HCT116 (cell line): ENCODE measurements around the gene ZNF569. TPM values are rescaled to one million over a fixed set of nuclear protein-coding genes. Genes with fewer than 3 reads are reported as not detected.

Source experiments
- ATAC-seq: fragments of 200-7000 bp; cut with Tn5 transposase; 2 replicates; pipeline ENCODE4 v1.9.1; 2020; ENCODE audit warnings: mild to moderate bottlenecking, moderate library complexity
- BruUV-seq: library from RNA; stranded (reverse); fragments of 400-500 nt; replicated peaks from 2 replicates; lab custom pipeline; 2021; lab: Mats Ljungman, UMichigan
- CTCF ChIA-PET: fragments of 300-600 bp; sonication (Branson Sonifier 250); formaldehyde crosslinking; loops from one replicate; lab custom pipeline; 2021; ENCODE audit warnings: antibody characterized with exemption; lab: Charles Lee
- POLR2A ChIA-PET: fragments of 300-600, 350-600 bp; sonication (Branson Sonifier 250); formaldehyde crosslinking; loops from one replicate; lab custom pipeline; 2021; ENCODE audit warnings: antibody characterized with exemption; lab: Charles Lee
- RAD21 ChIA-PET, 2 experiments: fragments of 300-600 bp; sonication (Branson Sonifier 250); formaldehyde crosslinking; loops; one replicate each; lab custom pipeline; 2023; ENCODE audit warnings: low total read pairs in 2 of 2; ENCODE audit not compliant: uncharacterized antibody in 2 of 2, unreplicated experiment in 2 of 2, low non-redundant PET in 1 of 2; lab: Charles Lee
- DNase-seq: peaks from one replicate; pipeline ENCODE4 v3.0.0-alpha.2; 2010; ENCODE audit warnings: low read depth, low spot score
- H2AFZ ChIP-seq: fragments of 200-600 bp; shearing (Covaris generic), sonication (generic); 2 replicates; pipeline ENCODE4 v1.6.1; 2017; ENCODE audit warnings: low read depth, mixed run types, mixed read lengths, antibody characterized with exemption, low read length; ENCODE audit not compliant: poor library complexity, severe bottlenecking
- H3K27ac ChIP-seq: 2 replicates; pipeline ENCODE4 v1.5.1; 2012; ENCODE audit warnings: low read depth, low read length
- H3K27me3 ChIP-seq: fragments of 200-600 bp; sonication (generic); 2 replicates; pipeline ENCODE4 v1.6.1; 2016; ENCODE audit warnings: mixed run types, low read length, mixed read lengths; ENCODE audit not compliant: insufficient read depth
- H3K36me3 ChIP-seq, 2 experiments: fragments of 200-500 bp in 1 of 2; fragments of 200-600 bp in 1 of 2; sonication (Bioruptor generic) in 1 of 2; sonication (generic) in 1 of 2; 2 replicates each; pipeline versions ENCODE4 v1.5.1 to v1.6.1; 2014 to 2016; ENCODE audit warnings: low read length in 2 of 2, inconsistent platforms in 1 of 2, mixed read lengths in 1 of 2, mixed run types in 1 of 2; ENCODE audit not compliant: insufficient read depth in 2 of 2, control insufficient read depth in 1 of 2
- H3K4me1 ChIP-seq, 2 experiments: fragments of 200-600 bp in 1 of 2; sonication (generic) in 1 of 2; 2 replicates each; pipeline versions ENCODE4 v1.5.1 to v1.6.1; 2012 to 2017; ENCODE audit warnings: low read length in 2 of 2, inconsistent platforms in 1 of 2, mild to moderate bottlenecking in 1 of 2, mixed read lengths in 1 of 2, mixed run types in 1 of 2, moderate library complexity in 1 of 2; ENCODE audit not compliant: insufficient read depth in 2 of 2, control insufficient read depth in 1 of 2
- H3K4me2 ChIP-seq: fragments of 200-600 bp; sonication (generic); 2 replicates; pipeline ENCODE4 v1.6.1; 2017; ENCODE audit warnings: mixed run types, low read length, mixed read lengths
- H3K4me3 ChIP-seq, 2 experiments: fragments of 200-600 bp in 1 of 2; sonication (generic) in 1 of 2; replicated peaks in 1 of 2; 2 replicates each; pipeline ENCODE4 v1.5.1; 2011 to 2016; ENCODE audit warnings: low read length in 2 of 2, control low read depth in 1 of 2, low read depth in 1 of 2, mild to moderate bottlenecking in 1 of 2, mixed read lengths in 1 of 2, mixed run types in 1 of 2
- H3K79me2 ChIP-seq: fragments of 200-600 bp; sonication (generic); 2 replicates; pipeline ENCODE4 v1.6.1; 2017; ENCODE audit warnings: mild to moderate bottlenecking, mixed run types, low read length, moderate library complexity, mixed read lengths; ENCODE audit not compliant: insufficient read depth
- H3K9ac ChIP-seq: fragments of 200-600 bp; sonication (generic); 2 replicates; pipeline ENCODE4 v1.6.1; 2016; ENCODE audit warnings: low read length, mixed read lengths
- H3K9me2 ChIP-seq: fragments of 200-600 bp; sonication (generic), shearing (Covaris generic); 2 replicates; pipeline ENCODE4 v1.6.1; 2017; ENCODE audit warnings: mixed run types, mild to moderate bottlenecking, moderate library complexity; ENCODE audit not compliant: insufficient read depth
- H3K9me3 ChIP-seq, 2 experiments: fragments of 200-500 bp in 1 of 2; fragments of 200-600 bp in 1 of 2; sonication (Bioruptor generic) in 1 of 2; sonication (generic) in 1 of 2; 2 replicates each; pipeline ENCODE4 v1.6.1; 2014 to 2017; ENCODE audit warnings: low read length in 2 of 2, mixed read lengths in 2 of 2, inconsistent platforms in 1 of 2, low read depth in 1 of 2, mild to moderate bottlenecking in 1 of 2, mixed run types in 1 of 2, moderate library complexity in 1 of 2; ENCODE audit not compliant: control insufficient read depth in 1 of 2, insufficient read depth in 1 of 2
- H4K20me1 ChIP-seq: fragments of 200-600 bp; sonication (generic), shearing (Covaris generic); 2 replicates; pipeline ENCODE4 v1.6.1; 2017; ENCODE audit warnings: mixed run types, mild to moderate bottlenecking, moderate library complexity; ENCODE audit not compliant: insufficient read depth
- POLR2A ChIP-seq: IDR thresholded peaks from 2 replicates; pipeline ENCODE4 v1.7.0; 2011; ENCODE audit warnings: borderline replicate concordance; ENCODE audit not compliant: insufficient read depth, insufficient read length; ENCODE audit errors: extremely low read depth
- POLR2AphosphoS5 ChIP-seq: IDR thresholded peaks from 2 replicates; pipeline ENCODE4 v1.6.1; 2011; ENCODE audit warnings: mild to moderate bottlenecking, low read depth, low read length, moderate library complexity
- REST ChIP-seq: IDR thresholded peaks from 2 replicates; pipeline ENCODE4 v1.6.1; 2012; ENCODE audit warnings: low read depth
- TCF7L2 ChIP-seq: IDR thresholded peaks from 2 replicates; pipeline ENCODE4 v1.7.0; 2011; ENCODE audit warnings: borderline replicate concordance, inconsistent platforms; ENCODE audit not compliant: insufficient read depth, insufficient read length; ENCODE audit errors: extremely low read depth
- YY1 ChIP-seq: IDR thresholded peaks from 2 replicates; pipeline ENCODE4 v1.6.1; 2011; ENCODE audit warnings: low read length, low read depth, moderate library complexity, mild to moderate bottlenecking; ENCODE audit not compliant: insufficient replicate concordance; ENCODE audit errors: extremely low read depth
- ZNF274 ChIP-seq: fragments of 200-500 bp; sonication (Bioruptor generic); IDR thresholded peaks from 2 replicates; pipeline ENCODE4 v1.6.1; 2014; ENCODE audit warnings: mild to moderate bottlenecking, low read depth, low read length, inconsistent platforms
- intact Hi-C: fragments of 100-400 bp; cut with micrococcal nuclease; formaldehyde crosslinking; loops from 2 replicates; pipeline ENCODE4 v1.10.0; 2022
- total RNA-seq: library from RNA; stranded (reverse); gene quantifications from one replicate; pipeline ENCODE4 v1.2.1, GENCODE V29; 2021; ENCODE audit not compliant: unreplicated experiment

Gene ZNF569
- total RNA-seq, 1 experiment from 2014 or later, result not detected

GRCh38 chr19:37511821-37512220 lies 44.6 kb upstream of the ZNF569 start (continued):
- TF ChIP-seq POLR2A, result no peak
- TF ChIP-seq ZNF274, result no peak
- no peak for TF ChIP-seq REST

GRCh38 chr19:37511186-37511585 lies 43.9 kb upstream of the ZNF569 start:
- intact Hi-C loops, result no loop called here
- H3K4me1 ChIP-seq, result no peaks in the 10 kb centered on the region
- BruUV-seq, result no TSS peak
- H3K27me3 ChIP-seq, result no peaks in the 10 kb centered on the region
- no peaks in the 10 kb centered on the region for H3K9me2 ChIP-seq
- no peak for TF ChIP-seq TCF7L2
- no peak for TF ChIP-seq YY1
- no peak for TF ChIP-seq POLR2AphosphoS5
- H2AFZ ChIP-seq, result no peak overlapping the region
- ChIA-PET CTCF (no interaction called here), POLR2A (no interaction called here), RAD21 (no interaction called here)
- no peak overlapping the region for H3K4me2 ChIP-seq
- H3K9me3 ChIP-seq, result peaks cover 4 to 32% of the 10 kb centered on the region in 2 experiments; a peak in 2 of 4 replicates
- DNase-seq, result no peak
- H3K4me3 ChIP-seq, result no peak overlapping the region
- H3K9ac ChIP-seq, result no peak overlapping the region
- no peaks in the 10 kb centered on the region for H3K36me3 ChIP-seq
- H3K27ac ChIP-seq, result no peak overlapping the region
- no peak for ATAC-seq
- no peaks in the 10 kb centered on the region for H3K79me2 ChIP-seq
- H4K20me1 ChIP-seq, result no peaks in the 10 kb centered on the region
